GM04504 (cell line): Measurements from ENCODE around the gene VSIG4.
"Not testable (repeated sequence)": the region's sequence is repeated elsewhere in the genome, so short reads cannot be mapped to it uniquely, and the experiment has no call there.

Experiments used
- DNase-seq: peaks from one replicate; pipeline ENCODE4 v3.0.0-alpha.2; 2012; ENCODE audit warnings: low read depth

The VSIG4 gene

DNA sequence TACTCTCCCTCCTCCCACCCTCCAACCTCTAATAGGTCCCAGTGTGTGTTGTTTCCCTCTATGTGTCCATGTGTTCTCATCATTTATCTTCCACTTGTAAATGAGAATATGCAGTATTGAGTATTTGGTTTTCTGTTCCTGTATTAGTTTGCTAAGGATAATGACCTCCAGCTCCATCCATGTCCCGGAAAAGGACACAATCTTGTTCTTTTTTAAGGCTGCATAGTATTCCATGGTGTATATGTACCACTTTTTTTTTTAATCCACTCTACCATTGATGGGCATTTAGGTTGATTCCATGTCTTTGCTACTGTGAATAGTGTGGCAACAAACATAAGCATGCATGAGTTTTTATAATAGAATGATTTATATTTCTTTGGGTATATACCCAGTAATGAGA, 62.7 kb downstream of the VSIG4 start:
- DNase-seq: not testable (repeated sequence)

- DNase-seq: no peak
Observed at GRCh38 chrX:65976161-65976560, 63.7 kb downstream of the VSIG4 start.

DNA sequence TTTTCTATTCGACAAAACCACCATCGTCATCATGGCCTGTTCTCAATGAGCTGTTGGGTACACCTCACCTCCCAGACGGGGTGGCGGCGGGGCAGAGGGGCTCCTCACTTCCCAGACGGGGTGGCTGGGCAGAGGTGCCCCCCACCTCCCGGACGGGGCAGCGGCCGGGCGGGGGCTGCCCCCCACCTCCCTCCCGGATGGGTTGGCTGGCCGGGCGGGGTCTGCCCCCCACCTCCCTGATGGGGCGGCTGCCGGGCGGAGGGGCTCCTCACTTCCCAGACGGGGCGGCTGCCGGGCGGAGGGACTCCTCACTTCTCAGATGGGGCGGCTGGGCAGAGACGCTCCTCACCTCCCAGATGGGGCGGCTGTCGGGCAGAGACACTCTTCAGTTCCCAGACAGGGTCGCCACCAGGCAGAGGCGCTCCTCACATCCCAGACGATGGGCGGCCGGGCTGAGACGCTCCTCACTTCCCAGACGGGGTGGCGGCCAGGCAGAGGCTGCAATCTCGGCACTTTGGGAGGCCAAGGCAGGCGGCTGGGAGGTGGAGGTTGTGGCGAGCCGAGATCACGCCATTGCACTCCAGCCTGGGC, 64.6 kb downstream of the VSIG4 start:
- not testable (repeated sequence) for DNase-seq
